ENCODE data around the gene CHN2. TPM values are rescaled to one million over a fixed set of nuclear protein-coding genes. Genes with fewer than 3 reads are reported as not detected.

CHN2 gene
- total and polyA plus RNA-seq, 8 donors = 8.2 to 32.9 (median 24.0) TPM

- ATAC-seq = no peak
Measured at GRCh38 chr7:29429401-29429800, 234.8 kb downstream of the CHN2 start.

DNA sequence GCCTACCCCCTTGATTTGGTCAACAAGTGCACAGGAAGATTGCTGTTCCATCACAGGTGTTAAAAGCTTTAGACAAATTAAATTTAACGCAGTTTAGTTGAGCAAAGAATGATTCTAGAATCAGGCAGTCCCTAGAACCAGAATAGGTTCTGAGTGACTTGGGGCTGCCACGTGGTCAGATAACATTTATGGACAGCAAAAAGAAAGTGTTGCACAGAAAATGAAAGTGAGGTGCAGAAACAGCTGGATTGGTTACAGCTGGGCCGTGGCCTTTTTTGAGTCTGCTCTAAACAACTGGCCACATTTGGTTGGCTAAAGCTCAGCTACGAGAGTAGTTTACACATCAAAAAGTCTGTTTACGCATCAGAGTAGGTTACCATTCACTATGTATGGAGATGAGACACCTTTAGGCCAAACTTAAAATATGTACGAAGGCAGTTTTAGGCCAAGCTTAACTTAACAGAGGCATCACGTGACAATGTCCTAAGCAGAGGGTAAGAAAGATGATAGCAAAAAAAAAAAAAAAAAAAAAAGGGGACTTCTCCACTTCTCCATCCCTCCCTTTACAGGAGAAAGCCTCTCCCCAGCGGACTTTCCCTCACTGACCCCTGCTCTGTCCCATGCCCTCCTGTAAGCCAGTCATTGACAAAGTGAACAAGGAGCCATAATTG, 235.8 kb downstream of the CHN2 start:
- FAIRE-seq = no peak
- TF ChIP-seq CTCF (IDR thresholded peaks at IDR 0.05) = no peak
- WGBS, 2 donors = 96 to 97% methylated on average over 8 of the region's 8 CpGs

More at GRCh38 chr7:29429401-29429800, 234.8 kb downstream of the CHN2 start:
- intact Hi-C loops (cut with DNase I) = no loop called here
- H3K4me1 ChIP-seq = peaks cover 0 to 8% (median 0%) of the 10 kb centered on the region in 3 donors
- no peaks in the 10 kb centered on the region for H3K27me3 ChIP-seq
- no peak for TF ChIP-seq CTCF (IDR thresholded peaks at IDR 0.05)
- FAIRE-seq (peak; percentile 23), DNase-seq (no peak)
- H3K27ac ChIP-seq = no peak overlapping the region
- 62 to 71% methylated on average over 1 of the region's 1 CpG for WGBS, 2 donors
- H3K4me3 ChIP-seq = no peak overlapping the region
- no peaks in the 10 kb centered on the region for H3K9me3 ChIP-seq
- no peaks in the 10 kb centered on the region for H3K36me3 ChIP-seq

GRCh38 chr7:29431686-29432085, 237.1 kb downstream of the CHN2 start:
- intact Hi-C loops (cut with DNase I) = no loop called here
- no peak for DNase-seq
- Histone ChIP-seq H3K36me3 (no peaks in the 10 kb centered on the region), H3K9me3 (no peaks in the 10 kb centered on the region), H3K27ac (no peak overlapping the region), H3K4me3 (no peak overlapping the region), H3K4me1 (peaks cover 0 to 11% (median 0%) of the 10 kb centered on the region in 3 donors), H3K27me3 (no peaks in the 10 kb centered on the region)
- no peak for FAIRE-seq
- no peak for TF ChIP-seq CTCF (IDR thresholded peaks at IDR 0.05)
- 98 to 99% methylated on average over 3 of the region's 3 CpGs for WGBS, 2 donors
- ATAC-seq = no peak

More for the DNA sequence above, 235.8 kb downstream of the CHN2 start:
- ATAC-seq = no peak
- Histone ChIP-seq H3K9me3 (no peaks in the 10 kb centered on the region), H3K27me3 (no peaks in the 10 kb centered on the region), H3K36me3 (no peaks in the 10 kb centered on the region), H3K4me3 (no peak overlapping the region), H3K27ac (no peak overlapping the region), H3K4me1 (peaks cover 0 to 11% (median 0%) of the 10 kb centered on the region in 3 donors)
- intact Hi-C loops (cut with DNase I) = no loop called here
- no peak for DNase-seq

GRCh38 chr7:29432721-29433120, 238.1 kb downstream of the CHN2 start:
- Histone ChIP-seq H3K4me1 (peaks cover 0 to 11% (median 0%) of the 10 kb centered on the region in 3 donors), H3K36me3 (no peaks in the 10 kb centered on the region), H3K27ac (no peak overlapping the region), H3K27me3 (no peaks in the 10 kb centered on the region), H3K4me3 (no peak overlapping the region), H3K9me3 (no peaks in the 10 kb centered on the region)
- intact Hi-C loops (cut with DNase I) = no loop called here
- FAIRE-seq (no peak), ATAC-seq (no peak), DNase-seq (no peak)
- 84 to 93% methylated on average over 7 of the region's 7 CpGs for WGBS, 2 donors
- no peak for TF ChIP-seq CTCF (IDR thresholded peaks at IDR 0.05)

DNA sequence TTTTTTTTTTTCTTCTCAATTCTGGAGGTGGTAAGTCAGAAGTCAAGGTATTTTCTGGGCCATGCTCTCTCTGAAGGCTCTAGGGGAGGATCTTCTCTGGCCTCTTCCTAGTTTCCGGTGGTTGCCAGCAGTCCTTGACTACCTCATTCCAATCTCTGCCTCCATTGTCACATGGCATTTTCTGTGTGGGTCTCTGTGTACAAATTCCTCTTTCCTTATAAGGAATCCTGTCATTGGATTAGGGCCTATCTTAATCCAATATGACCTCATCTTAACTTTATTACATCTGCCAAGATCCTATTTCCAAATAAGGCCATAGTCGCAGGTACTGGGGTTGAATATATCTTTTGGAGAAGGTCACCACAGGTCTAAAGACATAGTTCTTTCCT, 239.8 kb downstream of the CHN2 start:
- ATAC-seq = peak; percentile 76 to 89 (median 83)
- no peak for TF ChIP-seq CTCF (IDR thresholded peaks at IDR 0.05)
- H3K27me3 ChIP-seq = no peaks in the 10 kb centered on the region
- peaks cover 0 to 11% (median 0%) of the 10 kb centered on the region in 3 donors for H3K4me1 ChIP-seq
- intact Hi-C loops (cut with DNase I) = no loop called here
- no peak for FAIRE-seq
- no peaks in the 10 kb centered on the region for H3K36me3 ChIP-seq
- WGBS, 2 donors = 41 to 52% methylated on average over 2 of the region's 2 CpGs
- peak in 1 of 6 donors; percentile 17 for DNase-seq
- peak overlapping the region in 1 of 4 donors; percentile 47 for H3K27ac ChIP-seq
- H3K9me3 ChIP-seq = no peaks in the 10 kb centered on the region
- H3K4me3 ChIP-seq = no peak overlapping the region
